Tibial nerve (tissue), 4 donors: Measurements from ENCODE around the gene GLRA2.

Source experiments
- EP300 ChIP-seq, 2 donors: sonication (generic); formaldehyde crosslinking; IDR thresholded peaks; one replicate each; pipeline ENCODE4 v1.6.1; 2017; ENCODE audit warnings: antibody characterized with exemption in 2 of 2, mild to moderate bottlenecking in 1 of 2
- POLR2A ChIP-seq, 2 donors: fragments of 450-650 bp; IDR thresholded peaks; one replicate each; pipeline ENCODE4 v1.6.1; 2017; ENCODE audit warnings: antibody characterized with exemption in 2 of 2, mild to moderate bottlenecking in 2 of 2, moderate library complexity in 2 of 2
- TF ChIP-seq, protein P1 (sequence below), 5 experiments: fragments of 200-600 bp in 3 of 5; fragments of 450-650 bp in 2 of 5; sonication (generic) in 3 of 5; IDR thresholded peaks; one replicate each; pipeline ENCODE4 v1.5.1; 2016 to 2019; ENCODE audit warnings: antibody characterized with exemption in 5 of 5, mild to moderate bottlenecking in 3 of 5, moderate library complexity in 2 of 5

DNA sequence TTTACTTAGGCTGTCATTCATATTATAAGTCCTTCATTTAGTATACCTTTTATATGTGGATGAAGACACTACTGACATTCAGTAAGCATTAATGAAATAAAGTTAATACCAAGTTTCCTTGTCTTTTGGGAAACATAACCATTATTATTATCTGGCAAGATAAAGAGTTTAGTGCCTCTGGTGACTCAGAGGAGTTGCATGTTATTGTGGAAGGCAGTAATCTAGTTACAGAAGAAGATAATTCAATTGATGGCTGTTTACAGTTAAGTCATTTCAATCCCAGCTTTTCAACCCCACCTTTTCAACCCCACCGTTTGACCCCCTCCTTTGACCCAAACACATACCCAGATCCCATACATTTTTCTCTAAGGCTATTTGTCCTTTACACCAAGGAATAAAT is 199.7 kb downstream of the GLRA2 start:
- TF ChIP-seq POLR2A (IDR thresholded peaks at IDR 0.05) (no peak), EP300 (IDR thresholded peaks at IDR 0.05) (no peak)
- TF ChIP-seq, protein P1, sequence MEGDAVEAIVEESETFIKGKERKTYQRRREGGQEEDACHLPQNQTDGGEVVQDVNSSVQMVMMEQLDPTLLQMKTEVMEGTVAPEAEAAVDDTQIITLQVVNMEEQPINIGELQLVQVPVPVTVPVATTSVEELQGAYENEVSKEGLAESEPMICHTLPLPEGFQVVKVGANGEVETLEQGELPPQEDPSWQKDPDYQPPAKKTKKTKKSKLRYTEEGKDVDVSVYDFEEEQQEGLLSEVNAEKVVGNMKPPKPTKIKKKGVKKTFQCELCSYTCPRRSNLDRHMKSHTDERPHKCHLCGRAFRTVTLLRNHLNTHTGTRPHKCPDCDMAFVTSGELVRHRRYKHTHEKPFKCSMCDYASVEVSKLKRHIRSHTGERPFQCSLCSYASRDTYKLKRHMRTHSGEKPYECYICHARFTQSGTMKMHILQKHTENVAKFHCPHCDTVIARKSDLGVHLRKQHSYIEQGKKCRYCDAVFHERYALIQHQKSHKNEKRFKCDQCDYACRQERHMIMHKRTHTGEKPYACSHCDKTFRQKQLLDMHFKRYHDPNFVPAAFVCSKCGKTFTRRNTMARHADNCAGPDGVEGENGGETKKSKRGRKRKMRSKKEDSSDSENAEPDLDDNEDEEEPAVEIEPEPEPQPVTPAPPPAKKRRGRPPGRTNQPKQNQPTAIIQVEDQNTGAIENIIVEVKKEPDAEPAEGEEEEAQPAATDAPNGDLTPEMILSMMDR (IDR thresholded peaks at IDR 0.05) = no peak
